Panc1 (cell line): ENCODE data around the gene CDH13.

Experiments
- CTCF ChIP-seq: fragments of 450-650 bp; IDR thresholded peaks from 2 replicates; pipeline ENCODE4 v1.5.1; 2017; ENCODE audit warnings: mild to moderate bottlenecking
- POLR2AphosphoS5 ChIP-seq: IDR thresholded peaks from 2 replicates; pipeline ENCODE4 v1.6.1; 2012; ENCODE audit warnings: mild to moderate bottlenecking, low read depth, low read length, moderate library complexity
- SIN3A ChIP-seq: IDR thresholded peaks from 2 replicates; pipeline ENCODE4 v1.6.1; 2012; ENCODE audit warnings: low read depth, mild to moderate bottlenecking, low read length, moderate library complexity, borderline replicate concordance; ENCODE audit not compliant: insufficient read depth

DNA sequence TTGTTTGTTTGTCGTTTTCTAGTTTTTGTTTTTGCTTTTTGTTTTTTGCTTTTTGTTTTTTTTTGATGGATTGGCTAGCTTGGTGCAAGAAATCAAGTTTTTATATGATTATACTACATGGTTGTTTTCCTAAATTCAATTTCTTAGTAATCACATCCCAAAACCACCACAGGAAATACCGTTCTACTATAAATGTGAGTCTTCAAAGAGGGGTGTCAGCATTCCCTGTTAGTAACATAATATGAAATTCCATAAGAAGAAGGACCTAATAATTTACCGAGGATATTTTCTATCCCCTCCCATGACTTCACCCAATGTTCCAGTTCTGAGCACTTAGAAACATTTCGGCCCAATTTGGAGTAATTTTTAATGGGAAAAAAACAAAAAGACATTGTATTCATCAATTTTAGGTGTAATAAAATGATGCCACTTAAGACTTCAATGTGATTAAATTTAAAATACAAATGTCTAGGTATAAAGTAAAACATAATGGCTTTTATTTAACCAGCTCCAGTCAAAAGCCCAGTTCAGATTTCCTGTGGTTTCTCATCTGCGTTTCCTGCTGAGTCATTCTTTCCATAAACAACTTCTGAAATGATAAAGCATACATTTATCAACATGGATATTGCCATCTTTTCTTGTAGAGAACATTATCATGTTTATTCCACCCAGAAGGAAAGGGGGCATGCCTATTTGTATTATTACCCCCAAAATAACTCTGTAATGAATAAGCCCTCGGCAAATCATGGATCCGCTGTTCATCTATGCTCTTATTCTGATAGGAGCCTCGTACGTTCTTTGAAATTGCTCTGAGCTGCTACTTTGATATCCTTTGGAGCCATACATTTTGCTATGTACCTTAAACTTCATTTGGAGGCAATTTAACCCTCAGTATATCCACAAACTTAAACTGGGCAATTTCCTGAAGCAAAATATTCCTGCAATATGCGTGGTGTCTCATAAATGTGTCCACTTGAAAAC lies 1209.1 kb downstream of the CDH13 start:
- TF ChIP-seq CTCF (no peak), POLR2AphosphoS5 (no peak), SIN3A (no peak)
